ENCODE data around the gene UBE2E2.

The UBE2E2 gene

DNA sequence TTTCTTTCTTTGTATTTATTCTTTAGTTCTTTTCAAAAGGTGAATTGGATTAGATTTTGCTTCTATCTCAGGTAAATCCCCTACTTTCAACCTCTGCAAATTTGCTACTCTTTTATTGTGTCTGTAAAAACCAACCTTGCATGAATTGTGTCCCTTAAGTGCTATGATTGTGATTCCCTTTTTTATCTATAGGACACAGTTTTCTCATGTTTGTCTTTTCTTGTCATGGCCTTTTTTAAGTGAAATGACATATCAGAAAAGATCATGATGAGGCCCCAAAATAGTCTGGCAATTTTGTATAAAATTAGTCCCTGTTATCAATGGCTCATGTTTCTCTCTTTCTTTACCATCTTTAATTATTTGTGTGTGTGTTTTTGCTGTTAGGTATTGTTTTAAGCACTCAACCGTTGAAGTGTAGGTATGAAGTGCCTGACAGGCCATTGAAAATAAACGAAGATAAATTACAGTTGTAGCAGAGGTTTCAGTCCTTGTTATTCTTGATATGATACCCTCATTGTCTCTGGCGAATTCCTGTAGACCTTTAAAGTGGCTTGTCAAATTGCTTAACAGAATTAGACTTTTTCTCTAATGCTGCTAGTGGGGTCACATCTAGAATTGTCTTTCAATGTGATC, 184.3 kb downstream of the UBE2E2 start:
- Mint-ChIP-seq H3K4me3 (no peak overlapping the region), H3K9me3 (no peaks in the 10 kb centered on the region), H3K27ac (no peak overlapping the region), H3K36me3 (peaks cover 9% of the 10 kb centered on the region), H3K27me3 (no peaks in the 10 kb centered on the region), H3K4me1 (peaks cover 55% of the 10 kb centered on the region)
- no peak for ATAC-seq

DNA sequence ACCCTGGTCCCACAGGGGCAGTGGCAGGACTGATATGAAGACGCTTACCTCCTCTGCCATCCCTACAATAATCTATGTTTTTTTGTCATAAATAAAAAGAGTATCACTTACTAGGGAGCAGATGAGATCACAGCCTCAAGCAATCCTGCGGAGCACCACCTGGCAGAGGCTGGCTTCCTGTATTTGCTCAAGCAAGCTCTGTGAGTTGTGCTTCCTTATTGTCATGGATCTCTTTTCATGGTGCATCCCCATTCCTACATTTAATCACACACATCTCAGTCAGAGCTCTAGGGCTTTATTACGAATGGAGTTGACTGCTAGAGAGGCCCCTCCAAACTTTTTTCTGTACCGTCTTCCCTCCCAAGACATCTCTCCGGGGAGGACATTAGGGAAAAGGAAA, 186.0 kb downstream of the UBE2E2 start:
- Mint-ChIP-seq H3K9me3 (no peaks in the 10 kb centered on the region), H3K4me1 (peaks cover 63% of the 10 kb centered on the region), H3K36me3 (peaks cover 9% of the 10 kb centered on the region), H3K27ac (no peak overlapping the region), H3K27me3 (no peaks in the 10 kb centered on the region), H3K4me3 (no peak overlapping the region)
- no peak for ATAC-seq

DNA sequence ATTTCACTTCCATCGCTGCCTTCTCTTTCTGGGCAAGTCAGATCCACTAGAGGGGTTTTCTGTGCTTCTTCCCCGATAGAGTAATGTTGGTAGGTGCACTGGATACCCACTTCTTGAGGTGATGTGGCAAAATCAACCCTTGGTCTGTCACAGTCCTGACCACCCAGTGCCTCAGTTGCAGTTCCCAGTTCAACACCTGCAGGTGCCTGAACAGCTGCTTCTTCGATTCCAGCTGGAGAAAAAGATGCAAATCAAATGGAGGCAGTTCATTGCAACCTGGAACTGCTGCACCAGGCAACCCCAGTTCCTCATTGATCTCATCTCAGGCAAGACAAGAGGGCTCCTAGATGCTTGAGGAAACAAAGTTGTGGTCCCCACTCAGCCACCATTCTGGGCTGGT, 186.6 kb downstream of the UBE2E2 start:
- peaks cover 68% of the 10 kb centered on the region for H3K4me1 Mint-ChIP-seq
- H3K36me3 Mint-ChIP-seq, result peaks cover 9% of the 10 kb centered on the region
- no peak overlapping the region for H3K27ac Mint-ChIP-seq
- no peaks in the 10 kb centered on the region for H3K9me3 Mint-ChIP-seq
- no peaks in the 10 kb centered on the region for H3K27me3 Mint-ChIP-seq
- no peak overlapping the region for H3K4me3 Mint-ChIP-seq
- ATAC-seq, result peak; percentile 67

DNA sequence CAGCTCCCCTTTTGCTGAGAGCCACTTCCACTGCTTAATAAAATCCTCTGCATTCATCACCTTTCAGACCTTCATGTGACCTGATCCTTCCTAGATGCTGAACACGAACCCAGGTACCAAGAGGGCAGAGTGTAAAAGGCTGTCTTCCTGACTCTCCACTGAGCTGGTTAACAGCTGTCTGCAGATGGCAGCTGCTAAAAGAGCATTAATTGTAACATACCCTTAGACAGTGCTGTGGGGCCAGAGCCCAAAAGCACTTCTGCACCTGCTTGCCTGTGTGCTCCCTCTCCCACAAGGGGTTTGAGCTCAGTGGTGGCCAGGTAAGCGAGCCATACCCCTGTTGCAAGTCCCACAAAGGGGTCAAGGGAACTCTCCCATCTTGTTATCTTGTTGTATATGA, 187.3 kb downstream of the UBE2E2 start:
- Mint-ChIP-seq H3K9me3 (no peaks in the 10 kb centered on the region), H3K27ac (no peak overlapping the region), H3K36me3 (peaks cover 9% of the 10 kb centered on the region), H3K4me3 (no peak overlapping the region), H3K27me3 (no peaks in the 10 kb centered on the region), H3K4me1 (peaks cover 71% of the 10 kb centered on the region)
- ATAC-seq, result no peak

DNA sequence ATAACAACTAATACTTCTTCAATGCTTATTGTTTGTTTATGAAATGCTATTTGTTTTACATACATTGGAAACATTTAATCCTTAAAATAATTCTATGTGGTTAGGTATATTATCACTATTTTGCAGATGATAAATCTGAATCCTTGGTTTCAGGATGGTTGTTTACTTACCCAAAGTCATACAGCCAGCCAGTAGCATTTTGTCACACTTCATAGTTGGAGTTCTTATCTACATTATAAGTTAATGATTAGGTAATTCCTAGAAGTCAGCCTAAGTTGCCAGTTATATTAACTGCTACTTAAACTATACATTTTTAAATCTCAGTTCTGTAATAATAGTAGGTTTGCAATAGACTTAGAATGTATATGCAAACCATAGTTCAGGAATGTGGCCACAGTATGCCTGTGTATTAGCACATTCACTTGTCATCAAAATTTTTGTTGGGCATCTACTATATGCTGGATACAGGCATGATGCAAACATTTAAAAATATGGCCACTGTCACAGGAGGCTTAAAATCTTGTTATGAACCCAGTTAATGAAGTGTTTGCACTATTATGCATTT, 187.9 kb downstream of the UBE2E2 start:
- Mint-ChIP-seq H3K9me3 (no peaks in the 10 kb centered on the region), H3K36me3 (peaks cover 9% of the 10 kb centered on the region), H3K27ac (no peak overlapping the region), H3K4me1 (peaks cover 69% of the 10 kb centered on the region), H3K27me3 (no peaks in the 10 kb centered on the region), H3K4me3 (no peak overlapping the region)
- no peak for ATAC-seq

DNA sequence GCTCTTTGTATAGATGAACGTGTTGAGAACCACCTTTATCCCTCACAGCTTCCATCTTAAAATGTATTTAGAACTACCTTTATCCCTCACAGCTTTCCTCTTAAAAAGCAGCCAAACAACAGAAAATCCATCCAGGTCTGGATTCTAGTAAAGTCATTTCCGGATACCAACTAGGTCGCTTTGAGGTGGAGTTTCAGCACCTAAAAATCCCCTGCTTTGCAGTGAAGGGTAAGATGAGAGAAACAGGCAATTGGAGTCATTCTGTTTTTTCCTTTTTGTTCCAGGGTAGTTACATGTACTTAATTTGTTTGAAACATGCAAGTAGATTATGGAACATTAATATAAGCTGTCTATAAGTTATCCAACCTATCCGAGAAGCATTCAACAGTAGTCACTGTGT, 192.0 kb downstream of the UBE2E2 start:
- Mint-ChIP-seq H3K4me3 (no peak overlapping the region), H3K9me3 (no peaks in the 10 kb centered on the region), H3K36me3 (peaks cover 5% of the 10 kb centered on the region), H3K4me1 (peaks cover 49% of the 10 kb centered on the region), H3K27me3 (no peaks in the 10 kb centered on the region), H3K27ac (peak overlapping the region; percentile 19)
- no peak for ATAC-seq

DNA sequence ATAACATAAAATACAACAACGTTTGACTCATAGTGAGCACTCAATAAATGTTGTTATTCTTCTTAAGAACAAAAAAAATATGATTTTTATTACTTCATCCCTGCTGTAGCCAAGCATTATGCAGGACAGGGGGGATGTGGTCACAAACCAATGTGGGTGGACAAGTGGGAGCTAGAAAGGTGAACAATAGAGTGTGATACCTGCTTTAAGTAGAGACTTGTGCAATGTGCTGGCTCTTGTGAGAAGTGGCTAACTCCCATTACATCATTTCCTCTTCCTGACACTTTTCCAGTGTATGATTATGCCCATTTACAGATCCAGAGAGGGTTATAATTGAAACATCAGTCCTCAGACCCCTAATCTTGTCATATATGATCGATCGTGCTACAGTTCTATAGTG, 193.6 kb downstream of the UBE2E2 start:
- Mint-ChIP-seq H3K27me3 (no peaks in the 10 kb centered on the region), H3K27ac (no peak overlapping the region), H3K4me3 (no peak overlapping the region), H3K9me3 (no peaks in the 10 kb centered on the region), H3K36me3 (no peaks in the 10 kb centered on the region), H3K4me1 (peaks cover 47% of the 10 kb centered on the region)
- ATAC-seq, result no peak

DNA sequence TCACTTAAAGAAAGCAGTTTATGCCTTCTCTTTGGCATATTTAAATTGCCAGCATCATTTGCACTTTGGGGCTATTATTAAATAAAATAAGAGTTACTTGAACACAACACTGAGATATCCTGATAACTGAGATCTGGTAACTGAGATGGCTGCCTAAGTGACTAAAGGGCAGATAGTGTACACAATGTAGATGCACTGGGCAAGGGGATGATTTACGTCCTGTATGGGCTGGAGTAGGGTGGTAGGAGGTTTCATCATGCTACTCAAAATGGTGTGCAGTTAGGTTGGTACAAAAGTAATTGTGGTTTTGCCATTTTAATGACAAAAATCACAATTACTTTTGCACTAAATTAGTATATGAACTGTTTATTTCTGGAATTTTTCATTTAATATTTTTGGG, 196.1 kb downstream of the UBE2E2 start:
- H3K4me1 Mint-ChIP-seq, result peaks cover 42% of the 10 kb centered on the region
- H3K27me3 Mint-ChIP-seq, result no peaks in the 10 kb centered on the region
- H3K36me3 Mint-ChIP-seq, result no peaks in the 10 kb centered on the region
- no peak for ATAC-seq
- H3K4me3 Mint-ChIP-seq, result no peak overlapping the region
- no peaks in the 10 kb centered on the region for H3K9me3 Mint-ChIP-seq
- H3K27ac Mint-ChIP-seq, result no peak overlapping the region

DNA sequence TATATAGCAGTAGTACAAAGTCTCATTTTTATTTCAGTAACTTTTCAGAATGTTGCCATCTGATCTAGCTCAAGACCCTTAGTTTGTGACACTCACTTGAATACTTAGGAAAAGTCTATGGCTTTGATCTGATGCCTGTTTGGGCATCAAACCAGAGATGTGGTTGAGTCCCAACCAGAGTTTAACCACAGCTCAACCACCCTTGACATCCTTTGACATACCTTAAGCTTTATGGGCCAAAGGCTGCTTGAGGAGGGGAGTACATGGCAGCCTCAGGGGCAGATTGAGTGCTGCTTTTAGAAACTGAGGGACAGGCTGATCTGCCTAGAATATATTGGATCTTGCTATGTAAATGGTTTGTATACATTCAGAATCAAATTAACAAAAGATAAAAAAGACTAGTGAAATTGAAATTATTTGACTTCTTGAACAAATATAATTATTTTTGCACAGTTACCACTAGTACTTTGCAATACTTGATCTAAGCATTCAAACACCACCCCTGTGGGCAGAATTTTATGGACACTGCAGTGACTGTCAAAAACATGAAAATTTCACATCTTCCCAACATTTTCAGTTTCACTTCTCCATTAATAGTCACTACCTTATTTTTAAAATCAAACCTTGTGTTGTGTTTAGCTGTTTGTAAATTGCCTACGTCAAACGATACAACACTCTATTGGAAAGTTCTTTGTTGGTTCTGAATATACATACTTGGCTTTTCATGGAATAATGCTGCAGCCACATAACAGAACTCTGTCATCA, 199.8 kb downstream of the UBE2E2 start:
- Mint-ChIP-seq H3K4me3 (peak overlapping the region; percentile 21), H3K9me3 (no peaks in the 10 kb centered on the region), H3K27me3 (no peaks in the 10 kb centered on the region), H3K27ac (peak overlapping the region; percentile 62), H3K4me1 (peaks cover 50% of the 10 kb centered on the region), H3K36me3 (no peaks in the 10 kb centered on the region)
- peak; percentile 51 for ATAC-seq

DNA sequence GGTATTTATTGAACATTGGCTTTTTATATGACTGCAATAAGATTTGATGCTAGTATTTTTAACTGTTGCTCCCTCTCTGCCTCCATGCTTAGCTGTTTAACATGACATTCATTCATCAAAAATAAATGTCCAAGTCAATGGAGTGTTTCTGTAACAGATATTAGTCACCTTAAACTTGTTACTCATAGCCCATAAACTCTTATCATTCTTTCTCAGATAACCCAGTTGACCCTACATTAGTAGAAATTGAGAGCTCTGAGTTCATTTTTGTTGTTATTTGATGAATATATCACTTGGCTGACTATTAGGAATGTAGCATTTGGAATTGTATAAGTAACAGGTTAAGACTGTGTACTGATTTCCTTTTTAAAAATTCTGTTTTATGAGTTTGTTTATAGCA, 201.1 kb downstream of the UBE2E2 start:
- Mint-ChIP-seq H3K4me1 (peaks cover 54% of the 10 kb centered on the region), H3K36me3 (no peaks in the 10 kb centered on the region), H3K4me3 (no peak overlapping the region), H3K27ac (no peak overlapping the region), H3K9me3 (no peaks in the 10 kb centered on the region), H3K27me3 (no peaks in the 10 kb centered on the region)
- ATAC-seq, result no peak

DNA sequence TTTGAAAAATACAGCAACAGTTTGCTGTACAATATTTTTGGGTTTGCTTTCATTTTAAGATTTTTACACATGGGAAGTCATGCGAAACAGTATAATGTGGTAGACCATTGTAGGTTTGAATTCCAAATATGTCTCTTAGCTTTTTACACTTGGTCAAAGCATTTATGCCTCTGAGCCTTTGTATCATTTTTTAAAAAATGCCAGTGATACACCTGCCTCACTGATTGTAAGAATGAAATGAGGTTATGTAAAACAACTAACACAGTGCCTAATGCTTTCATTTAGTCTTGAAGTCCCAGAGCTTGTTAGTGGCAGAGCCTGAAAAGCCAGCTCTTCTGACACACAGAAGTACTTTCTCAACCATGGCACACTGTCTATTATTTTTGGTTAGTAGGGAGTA, 202.0 kb downstream of the UBE2E2 start:
- peaks cover 61% of the 10 kb centered on the region for H3K4me1 Mint-ChIP-seq
- H3K27me3 Mint-ChIP-seq, result no peaks in the 10 kb centered on the region
- no peaks in the 10 kb centered on the region for H3K36me3 Mint-ChIP-seq
- H3K27ac Mint-ChIP-seq, result peak overlapping the region; percentile 71
- H3K9me3 Mint-ChIP-seq, result no peaks in the 10 kb centered on the region
- H3K4me3 Mint-ChIP-seq, result no peak overlapping the region
- ATAC-seq, result no peak

DNA sequence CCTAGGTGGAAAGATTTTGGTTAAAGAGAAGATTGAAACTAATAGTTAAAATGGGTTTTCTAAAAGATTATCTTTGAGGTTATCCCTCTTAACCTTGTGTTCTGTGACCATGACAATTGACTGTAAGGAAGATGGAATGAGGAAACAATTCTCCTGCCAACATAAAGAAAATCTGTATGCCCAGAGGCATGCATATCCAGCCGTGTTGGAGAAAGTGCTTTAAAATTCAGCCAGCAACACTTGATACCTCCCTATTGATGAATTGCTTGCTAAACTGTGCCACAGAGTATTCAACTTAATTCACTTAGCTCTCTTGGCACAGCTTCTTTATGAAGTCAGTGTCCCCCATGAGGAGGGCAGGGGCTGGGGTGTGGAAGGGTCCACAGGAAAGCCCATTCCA, 203.5 kb downstream of the UBE2E2 start:
- no peaks in the 10 kb centered on the region for H3K36me3 Mint-ChIP-seq
- no peak overlapping the region for H3K27ac Mint-ChIP-seq
- H3K4me3 Mint-ChIP-seq, result no peak overlapping the region
- H3K27me3 Mint-ChIP-seq, result no peaks in the 10 kb centered on the region
- no peak for ATAC-seq
- H3K4me1 Mint-ChIP-seq, result peaks cover 64% of the 10 kb centered on the region
- no peaks in the 10 kb centered on the region for H3K9me3 Mint-ChIP-seq

DNA sequence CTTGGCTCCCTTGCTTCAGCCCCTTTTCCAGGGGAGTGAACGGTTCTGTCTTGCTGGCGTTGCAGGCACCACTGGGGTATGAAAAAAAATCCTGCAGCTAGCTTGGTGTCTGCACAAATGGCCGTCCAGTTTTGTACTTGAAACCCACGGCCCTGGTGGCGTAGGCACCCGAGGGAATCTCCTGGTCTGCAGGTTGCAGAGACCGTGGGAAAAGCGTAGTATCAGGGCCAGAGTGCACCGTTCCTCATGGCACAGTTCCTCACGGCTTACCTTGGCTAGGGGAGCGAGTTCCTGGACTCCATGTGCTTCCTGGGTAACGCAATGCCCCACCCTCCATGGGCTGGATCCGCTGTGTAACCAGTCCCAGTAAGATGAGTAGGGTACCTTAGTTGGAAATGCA, 214.9 kb downstream of the UBE2E2 start:
- no peak overlapping the region for H3K27ac Mint-ChIP-seq
- H3K36me3 Mint-ChIP-seq, result peaks cover 20% of the 10 kb centered on the region
- ATAC-seq, result no peak
- no peaks in the 10 kb centered on the region for H3K9me3 Mint-ChIP-seq
- no peak overlapping the region for H3K4me3 Mint-ChIP-seq
- peaks cover 48% of the 10 kb centered on the region for H3K4me1 Mint-ChIP-seq
- no peaks in the 10 kb centered on the region for H3K27me3 Mint-ChIP-seq

DNA sequence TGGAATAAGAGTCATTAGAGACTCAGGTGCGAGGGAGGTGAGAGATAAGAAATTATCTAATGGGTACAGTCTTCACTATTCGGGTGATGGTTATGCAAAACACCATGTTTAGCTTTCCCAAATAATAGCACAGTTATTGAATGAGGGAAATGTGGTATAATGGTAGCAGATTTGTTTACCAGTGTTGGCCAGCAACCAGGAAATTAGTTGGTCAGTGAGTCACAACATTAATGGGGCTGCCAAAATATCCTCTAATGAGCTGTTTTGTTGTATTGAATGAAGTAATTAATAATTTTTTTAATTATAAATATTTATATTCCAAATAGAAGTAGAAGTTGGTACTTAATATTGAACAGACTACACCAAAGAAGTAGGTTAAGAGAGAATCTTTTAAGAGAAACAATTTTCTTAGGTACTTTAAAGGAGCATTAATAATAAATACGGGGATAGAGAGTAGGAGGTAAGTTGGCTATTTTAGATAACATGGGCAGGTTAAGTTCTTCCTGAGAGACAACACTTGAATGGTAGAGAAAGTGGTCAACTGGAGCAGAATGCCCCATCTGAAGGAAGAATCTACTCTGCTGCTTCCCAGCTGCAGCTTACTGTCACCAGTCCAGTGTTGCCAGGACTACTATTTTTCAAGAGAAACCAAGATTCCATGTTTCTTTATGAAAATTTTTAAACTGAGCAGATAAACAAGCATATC, 218.8 kb downstream of the UBE2E2 start:
- H3K4me1 Mint-ChIP-seq, result peaks cover 34% of the 10 kb centered on the region
- no peak overlapping the region for H3K4me3 Mint-ChIP-seq
- H3K27me3 Mint-ChIP-seq, result no peaks in the 10 kb centered on the region
- H3K9me3 Mint-ChIP-seq, result peaks cover 5% of the 10 kb centered on the region
- H3K36me3 Mint-ChIP-seq, result peaks cover 21% of the 10 kb centered on the region
- no peak overlapping the region for H3K27ac Mint-ChIP-seq
- ATAC-seq, result no peak

DNA sequence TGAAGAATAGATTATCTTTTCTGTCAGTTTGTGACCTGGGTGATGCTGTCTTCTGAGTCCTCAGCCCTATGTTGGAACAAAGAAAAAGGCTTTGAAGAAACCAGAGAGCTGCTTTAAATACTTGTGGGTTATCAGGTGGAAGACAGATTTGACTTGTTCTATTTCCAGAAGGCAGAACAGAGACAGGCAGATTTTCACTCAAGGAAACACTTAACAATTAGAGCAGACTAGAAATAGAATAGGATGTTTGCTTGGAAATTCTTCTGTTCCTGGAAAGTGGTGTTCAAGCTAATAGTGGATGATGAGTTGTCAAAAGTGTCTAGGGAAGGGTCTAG, 219.4 kb downstream of the UBE2E2 start:
- peak; percentile 43 for ATAC-seq
- peaks cover 29% of the 10 kb centered on the region for H3K4me1 Mint-ChIP-seq
- H3K9me3 Mint-ChIP-seq, result peaks cover 8% of the 10 kb centered on the region
- no peak overlapping the region for H3K27ac Mint-ChIP-seq
- H3K27me3 Mint-ChIP-seq, result no peaks in the 10 kb centered on the region
- H3K4me3 Mint-ChIP-seq, result no peak overlapping the region
- H3K36me3 Mint-ChIP-seq, result peaks cover 22% of the 10 kb centered on the region

DNA sequence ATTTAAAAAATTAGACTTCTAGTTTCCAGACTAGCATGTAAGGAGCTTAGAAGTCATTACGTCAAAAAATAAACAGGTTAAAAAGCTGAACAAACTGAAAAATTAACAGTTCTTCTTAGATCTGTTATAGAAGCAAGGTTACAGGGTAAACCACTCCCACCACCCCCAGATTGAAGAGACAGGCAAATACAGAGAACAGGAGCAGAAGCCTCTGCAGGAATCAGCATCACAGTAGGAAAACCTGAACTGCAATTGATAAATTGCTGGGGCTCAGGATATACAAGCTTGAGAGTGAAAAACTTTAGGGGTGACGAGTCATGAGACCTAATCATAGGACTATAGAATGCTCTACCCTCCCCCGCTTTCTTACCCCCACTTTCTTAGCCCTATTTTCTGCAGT, 222.3 kb downstream of the UBE2E2 start:
- ATAC-seq, result no peak

More for the DNA sequence above, 222.3 kb downstream of the UBE2E2 start:
- H3K27ac Mint-ChIP-seq, result no peak overlapping the region
- H3K4me1 Mint-ChIP-seq, result peaks cover 23% of the 10 kb centered on the region
- H3K9me3 Mint-ChIP-seq, result peaks cover 8% of the 10 kb centered on the region
- H3K36me3 Mint-ChIP-seq, result peaks cover 23% of the 10 kb centered on the region
- H3K4me3 Mint-ChIP-seq, result no peak overlapping the region
- H3K27me3 Mint-ChIP-seq, result no peaks in the 10 kb centered on the region
